AG09309 (cell line): ENCODE results near the gene SH3BGR.

Experiments
- DNase-seq: peaks from one replicate; pipeline ENCODE4 v3.0.0-alpha.2; 2010; ENCODE audit warnings: low read depth
- H3K4me3 ChIP-seq: 2 replicates; pipeline ENCODE4 v1.5.1; 2011; ENCODE audit warnings: mild to moderate bottlenecking, low read depth, low read length, moderate library complexity; ENCODE audit not compliant: control insufficient read depth
- TF ChIP-seq, protein P1 (sequence below): IDR thresholded peaks from 2 replicates; pipeline ENCODE4 v1.5.1; 2011; ENCODE audit warnings: mild to moderate bottlenecking, low read depth, low read length, inconsistent platforms; ENCODE audit not compliant: insufficient read depth, control insufficient read depth; ENCODE audit errors: missing control alignments

SH3BGR gene

DNA sequence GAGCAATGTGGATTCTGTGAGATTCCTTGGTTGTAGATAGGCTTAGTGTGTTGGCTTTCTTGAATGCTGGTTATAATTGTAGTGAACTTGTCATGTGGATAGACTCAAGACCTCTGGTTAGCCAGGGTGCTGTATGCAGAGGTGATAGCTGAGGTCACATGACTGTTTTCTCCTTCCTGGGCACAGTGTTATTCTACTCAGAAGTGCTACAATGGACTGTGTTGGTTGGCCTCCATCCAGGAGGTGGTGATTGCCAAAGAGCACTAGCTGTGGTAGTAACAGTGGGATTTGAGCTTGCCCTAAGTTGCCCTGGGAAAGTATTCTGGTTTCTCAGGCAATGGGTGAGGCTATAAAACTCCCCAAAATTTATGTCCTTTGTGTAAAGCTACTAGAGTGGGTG is 71.6 kb downstream of the SH3BGR start:
- TF ChIP-seq, protein P1, sequence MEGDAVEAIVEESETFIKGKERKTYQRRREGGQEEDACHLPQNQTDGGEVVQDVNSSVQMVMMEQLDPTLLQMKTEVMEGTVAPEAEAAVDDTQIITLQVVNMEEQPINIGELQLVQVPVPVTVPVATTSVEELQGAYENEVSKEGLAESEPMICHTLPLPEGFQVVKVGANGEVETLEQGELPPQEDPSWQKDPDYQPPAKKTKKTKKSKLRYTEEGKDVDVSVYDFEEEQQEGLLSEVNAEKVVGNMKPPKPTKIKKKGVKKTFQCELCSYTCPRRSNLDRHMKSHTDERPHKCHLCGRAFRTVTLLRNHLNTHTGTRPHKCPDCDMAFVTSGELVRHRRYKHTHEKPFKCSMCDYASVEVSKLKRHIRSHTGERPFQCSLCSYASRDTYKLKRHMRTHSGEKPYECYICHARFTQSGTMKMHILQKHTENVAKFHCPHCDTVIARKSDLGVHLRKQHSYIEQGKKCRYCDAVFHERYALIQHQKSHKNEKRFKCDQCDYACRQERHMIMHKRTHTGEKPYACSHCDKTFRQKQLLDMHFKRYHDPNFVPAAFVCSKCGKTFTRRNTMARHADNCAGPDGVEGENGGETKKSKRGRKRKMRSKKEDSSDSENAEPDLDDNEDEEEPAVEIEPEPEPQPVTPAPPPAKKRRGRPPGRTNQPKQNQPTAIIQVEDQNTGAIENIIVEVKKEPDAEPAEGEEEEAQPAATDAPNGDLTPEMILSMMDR, result no peak
- H3K4me3 ChIP-seq, result no peak overlapping the region
- no peak for DNase-seq

DNA sequence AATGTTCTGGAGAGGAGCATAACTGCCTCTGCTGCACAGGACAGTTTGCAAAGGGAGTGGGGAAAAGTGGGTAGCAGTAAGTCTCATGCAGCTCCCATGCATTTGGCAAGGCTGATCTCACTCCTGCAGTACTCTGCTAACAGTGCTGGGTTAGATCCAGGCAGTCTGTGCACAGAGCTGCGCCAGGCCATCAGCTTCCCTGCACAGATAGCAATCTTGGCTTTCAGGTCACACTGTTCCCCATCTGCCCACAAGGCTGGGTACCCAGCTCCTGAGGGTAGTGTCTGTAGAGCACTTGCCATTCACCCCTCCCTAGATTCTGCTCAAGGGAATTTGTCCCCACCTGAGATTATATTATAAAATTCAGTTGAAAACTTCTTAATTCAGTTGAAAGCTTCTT is 72.1 kb downstream of the SH3BGR start:
- TF ChIP-seq, protein P1, result no peak
- DNase-seq, result no peak
- H3K4me3 ChIP-seq, result no peak overlapping the region

DNA sequence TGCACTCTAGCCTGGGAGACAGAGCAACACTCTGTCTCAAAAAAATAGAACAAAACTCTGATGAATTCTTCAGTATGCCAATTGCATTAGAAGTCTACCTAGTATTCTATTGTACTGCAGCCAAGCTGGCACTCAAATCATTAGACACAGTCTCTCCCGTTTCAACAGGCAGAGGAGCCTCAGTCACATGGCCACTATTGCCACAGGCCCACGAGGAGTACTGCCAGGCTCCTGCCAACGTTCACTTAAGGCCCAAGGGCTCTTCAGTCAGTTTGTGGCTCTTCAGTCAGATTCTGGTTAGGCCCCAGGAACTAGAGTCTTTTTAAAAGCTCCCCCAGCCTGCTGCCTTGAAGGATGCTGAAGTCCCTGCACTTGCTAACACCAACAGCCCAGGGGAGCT is 73.4 kb downstream of the SH3BGR start:
- no peak overlapping the region for H3K4me3 ChIP-seq
- no peak for DNase-seq
- TF ChIP-seq, protein P1, result no peak

DNA sequence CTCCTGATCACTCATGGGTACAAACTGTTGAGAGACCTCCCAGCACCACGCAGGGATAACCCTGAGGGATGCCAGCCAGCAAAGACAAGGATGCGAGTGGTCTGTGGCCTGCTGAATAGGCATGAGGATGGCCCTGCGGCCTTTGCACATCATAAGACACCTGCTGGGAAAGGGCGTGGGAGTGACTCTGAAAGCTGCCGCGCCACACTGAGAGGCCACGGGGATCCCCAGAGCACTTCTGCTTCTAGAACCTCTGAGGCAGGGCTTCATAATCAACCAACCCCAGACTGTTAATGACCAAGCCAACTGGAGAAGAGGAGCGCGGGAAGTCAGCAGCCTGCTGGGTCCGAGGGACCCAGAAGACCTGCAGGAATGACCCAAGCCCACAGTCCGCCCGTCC is 73.8 kb downstream of the SH3BGR start:
- no peak for DNase-seq
- TF ChIP-seq, protein P1, result no peak
- no peak overlapping the region for H3K4me3 ChIP-seq

DNA sequence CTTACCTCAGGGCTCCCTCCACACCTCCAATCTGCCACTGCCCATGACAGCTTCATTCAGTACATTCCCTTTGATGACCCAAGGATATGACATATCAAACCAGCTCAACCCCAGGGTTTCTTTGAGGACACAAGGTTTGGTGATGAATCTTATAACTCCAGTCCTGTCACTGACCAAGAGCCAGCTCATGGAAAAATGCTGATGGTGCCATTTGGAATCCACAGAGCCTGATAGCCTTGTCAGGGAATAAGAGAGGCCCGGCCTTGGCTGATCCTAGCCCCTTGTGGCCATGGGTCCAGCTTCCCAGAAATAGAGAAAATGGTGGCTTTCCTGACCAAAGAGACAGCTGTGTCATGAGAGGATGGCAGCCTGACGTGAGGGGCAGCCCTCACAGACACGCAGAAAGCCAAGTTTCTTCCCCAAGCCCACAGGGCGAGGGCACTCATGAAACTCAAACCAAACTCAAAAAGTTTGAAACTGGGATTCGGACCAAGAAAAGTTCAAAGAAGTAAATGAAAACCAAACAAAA is 75.4 kb downstream of the SH3BGR start:
- TF ChIP-seq, protein P1, result no peak
- no peak overlapping the region for H3K4me3 ChIP-seq
- DNase-seq, result no peak

DNA sequence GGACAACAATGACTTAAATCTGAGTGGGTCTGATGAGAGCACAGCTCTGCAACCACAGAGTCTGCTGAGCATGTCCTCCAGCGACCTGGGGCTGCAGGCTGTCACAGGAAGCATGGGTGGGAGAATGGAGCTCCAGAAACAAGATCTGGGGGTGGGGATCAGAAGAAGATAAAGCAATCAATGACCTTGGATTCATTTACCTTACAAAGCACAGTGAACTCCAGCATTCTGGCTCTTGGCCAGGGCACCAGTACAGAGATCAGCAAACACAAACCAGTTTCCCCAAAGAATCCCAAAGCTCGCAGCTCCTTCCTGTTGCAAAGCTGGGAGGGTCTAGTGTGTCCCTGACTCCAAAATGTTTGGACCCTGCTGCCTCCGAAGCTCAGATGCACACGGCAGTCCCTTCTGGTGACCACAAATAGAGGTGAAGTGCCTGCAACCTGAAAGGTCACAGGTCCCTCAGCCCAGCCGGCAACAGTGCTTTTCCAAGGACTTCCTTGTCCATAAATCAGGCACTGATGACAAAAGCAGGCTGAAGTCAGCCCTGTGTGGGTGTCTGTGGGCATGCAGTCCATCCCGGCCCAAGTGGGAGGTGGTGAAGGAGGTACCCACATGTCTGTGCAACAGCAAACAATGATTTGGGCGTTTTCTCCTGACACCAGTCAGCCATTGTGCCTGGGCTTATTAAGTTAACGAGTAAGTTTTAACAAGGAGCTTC is 76.1 kb downstream of the SH3BGR start:
- no peak overlapping the region for H3K4me3 ChIP-seq
- no peak for DNase-seq
- TF ChIP-seq, protein P1, result no peak
